NCI-H446 (cell line): ENCODE results near the gene PLA2G2D.

Experiments
- DNase-seq, 2 experiments: peaks; one replicate each; lab custom pipeline; 2025; lab: John Stamatoyannopoulos, UW

Gene PLA2G2D

GRCh38 chr1:20086800-20087199 lies 32.5 kb downstream of the PLA2G2D start:
- DNase-seq, result peak in 1 of 2 experiments; percentile 42

GRCh38 chr1:20083178-20083944 lies 36.0 kb downstream of the PLA2G2D start:
- DNase-seq, result no peak

- no peak for DNase-seq
Observed at GRCh38 chr1:20082772-20083171, 36.6 kb downstream of the PLA2G2D start.

- no peak for DNase-seq
Observed at GRCh38 chr1:20081353-20081810, 38.0 kb downstream of the PLA2G2D start.

DNA sequence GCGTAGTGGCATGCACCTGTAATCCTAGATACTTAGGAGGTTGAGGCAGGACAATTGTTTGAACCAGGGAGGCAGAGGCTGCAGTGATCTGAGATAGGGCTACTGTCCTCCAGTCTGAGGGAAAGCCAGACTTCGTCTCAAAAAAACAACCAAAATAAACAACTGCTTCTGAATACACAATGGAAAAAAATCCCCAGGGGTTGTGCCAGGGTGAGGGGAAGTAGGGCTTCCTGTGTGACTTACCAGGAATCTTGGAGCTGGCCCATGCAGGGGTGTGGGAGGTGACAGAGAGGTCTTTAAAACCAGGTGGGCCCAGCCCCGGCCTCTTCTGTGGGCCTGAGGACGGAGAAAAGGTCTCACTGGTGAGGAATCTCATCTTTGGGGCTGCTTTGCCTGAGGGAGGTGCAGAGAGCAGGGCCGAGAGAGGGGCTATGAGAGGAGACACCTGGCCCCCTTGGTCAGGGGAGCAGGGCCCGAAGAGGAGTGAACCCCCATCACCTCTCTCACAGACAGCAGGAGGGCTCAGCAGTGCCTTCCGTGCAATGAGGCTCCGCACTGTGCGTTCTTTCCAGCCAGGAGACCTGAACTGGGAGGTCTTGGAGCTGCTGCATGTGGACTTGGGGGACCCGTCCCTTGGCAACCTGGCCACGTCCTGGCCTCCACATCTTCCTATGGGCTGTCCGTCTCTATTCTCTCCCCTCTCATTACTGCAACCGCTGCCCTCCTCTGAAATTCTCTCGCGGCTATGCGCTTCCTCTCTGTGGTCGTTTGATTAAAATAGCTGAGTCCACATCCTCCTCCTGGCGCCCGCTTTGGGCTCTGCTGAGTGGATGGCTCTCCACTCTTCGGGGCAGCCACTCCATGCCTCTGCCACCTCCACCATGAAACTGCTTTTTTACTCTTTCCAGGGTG lies 38.6 kb downstream of the PLA2G2D start:
- DNase-seq, result no peak

DNA sequence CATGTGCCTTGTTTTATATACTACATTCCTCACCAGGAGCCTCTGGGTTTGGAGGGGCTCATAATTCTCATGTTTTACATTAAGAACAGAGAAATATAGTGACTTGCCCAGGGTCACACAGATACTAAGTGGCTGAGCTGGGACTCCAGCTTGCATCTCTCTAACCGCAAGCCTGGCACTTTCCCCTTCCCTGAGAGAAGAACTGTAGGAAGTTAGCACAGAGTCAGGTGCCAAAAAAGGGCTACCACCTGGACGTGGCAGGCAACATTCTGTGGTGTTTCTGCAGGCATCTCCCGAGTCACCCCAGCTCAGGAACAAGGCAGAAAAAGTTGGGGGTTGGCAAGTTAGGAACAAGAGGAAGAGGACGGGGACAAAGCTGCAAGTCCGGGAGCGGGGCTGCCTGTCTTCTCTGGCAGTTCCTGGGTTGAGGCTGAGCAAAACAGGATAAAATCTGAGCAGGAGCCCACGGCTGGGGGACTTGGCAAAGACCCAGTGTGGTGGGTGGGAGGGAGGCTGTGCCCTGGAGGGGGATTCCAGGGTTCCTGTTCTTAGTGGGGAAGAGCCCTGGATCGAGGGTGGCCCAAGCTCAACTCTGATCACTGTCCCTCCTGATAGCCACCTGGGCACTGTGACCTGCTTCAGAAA lies 39.6 kb downstream of the PLA2G2D start:
- no peak for DNase-seq

DNA sequence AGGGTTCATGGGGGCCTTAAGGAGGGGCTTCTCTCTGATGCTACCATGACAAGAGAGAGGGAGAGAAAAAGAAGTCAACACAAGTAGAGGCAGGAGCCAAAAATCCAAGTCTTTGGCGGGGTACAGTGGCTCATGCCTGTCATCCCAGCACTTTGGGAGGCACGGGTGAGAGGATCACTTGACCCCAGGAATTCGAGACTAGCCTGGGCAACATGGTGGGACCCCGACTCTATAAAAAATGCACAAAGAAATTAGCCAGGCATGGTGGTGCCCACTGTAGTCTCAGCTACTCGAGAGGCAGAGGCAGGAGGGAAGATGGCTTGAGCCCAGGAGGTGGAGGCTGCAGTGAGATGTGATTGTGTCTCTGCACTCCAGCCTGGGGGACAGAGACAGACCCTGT lies 40.6 kb downstream of the PLA2G2D start:
- no peak for DNase-seq

- DNase-seq, result no peak
Observed at GRCh38 chr1:20078171-20078651, 41.1 kb downstream of the PLA2G2D start.

GRCh38 chr1:20076710-20077461 lies 42.5 kb downstream of the PLA2G2D start:
- DNase-seq, result no peak

GRCh38 chr1:20076223-20076622 lies 43.1 kb downstream of the PLA2G2D start:
- no peak for DNase-seq

DNA sequence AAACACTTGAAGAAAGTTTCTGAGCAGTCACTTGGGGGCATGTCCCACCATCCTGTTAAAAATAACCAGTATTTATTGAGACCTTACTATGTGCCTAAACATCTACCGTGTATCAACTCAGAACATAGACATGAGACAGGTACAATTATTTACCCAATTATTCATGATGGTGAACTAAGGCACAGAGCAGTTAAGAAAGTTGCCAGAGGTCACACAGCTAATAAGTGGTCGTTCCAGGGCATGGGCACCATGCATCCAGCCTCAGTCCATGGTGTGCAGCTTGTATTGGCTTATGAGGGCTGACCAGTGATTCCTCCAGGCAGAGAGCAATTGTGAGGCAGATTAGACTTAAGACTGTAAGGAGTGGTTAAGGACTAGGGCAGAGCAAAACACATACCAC lies 44.0 kb downstream of the PLA2G2D start:
- no peak for DNase-seq

- DNase-seq, result no peak
Observed at GRCh38 chr1:20074725-20075171, 44.6 kb downstream of the PLA2G2D start.

DNA sequence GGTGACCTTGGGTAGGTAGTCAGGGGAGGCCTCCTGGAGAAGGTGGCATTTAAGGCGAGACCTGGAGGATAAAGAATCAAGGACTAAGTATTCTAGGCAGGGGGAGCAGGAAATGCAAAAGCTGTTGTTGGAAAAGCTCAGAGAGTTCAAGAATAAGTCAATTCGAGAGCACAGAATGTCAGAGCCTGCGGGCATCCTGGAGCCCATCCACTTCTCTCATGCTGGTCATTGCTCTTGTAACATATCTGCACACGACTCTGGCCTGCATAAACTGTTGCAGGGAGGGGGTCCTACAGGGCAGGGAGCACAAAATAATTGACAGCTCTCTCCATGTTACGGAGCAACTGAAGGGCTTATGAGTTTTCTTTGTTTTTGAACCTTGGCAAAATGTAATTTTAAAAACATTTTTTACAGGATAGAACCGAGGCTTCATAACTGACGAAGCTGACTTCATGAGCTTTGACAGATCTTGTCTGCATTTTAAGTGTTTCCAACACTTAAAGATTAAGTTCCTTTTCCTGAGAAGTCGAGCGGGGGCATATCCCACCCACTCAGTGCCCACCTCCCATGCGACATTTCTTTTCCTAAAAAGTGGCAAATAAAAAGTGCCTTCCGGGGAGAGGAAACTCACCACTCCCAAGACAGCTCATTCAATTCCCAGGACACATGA lies 45.1 kb downstream of the PLA2G2D start:
- no peak for DNase-seq

- no peak for DNase-seq
Observed at GRCh38 chr1:20073256-20073655, 46.1 kb downstream of the PLA2G2D start.

- DNase-seq, result no peak
Observed at GRCh38 chr1:20072771-20073170, 46.6 kb downstream of the PLA2G2D start.

DNA sequence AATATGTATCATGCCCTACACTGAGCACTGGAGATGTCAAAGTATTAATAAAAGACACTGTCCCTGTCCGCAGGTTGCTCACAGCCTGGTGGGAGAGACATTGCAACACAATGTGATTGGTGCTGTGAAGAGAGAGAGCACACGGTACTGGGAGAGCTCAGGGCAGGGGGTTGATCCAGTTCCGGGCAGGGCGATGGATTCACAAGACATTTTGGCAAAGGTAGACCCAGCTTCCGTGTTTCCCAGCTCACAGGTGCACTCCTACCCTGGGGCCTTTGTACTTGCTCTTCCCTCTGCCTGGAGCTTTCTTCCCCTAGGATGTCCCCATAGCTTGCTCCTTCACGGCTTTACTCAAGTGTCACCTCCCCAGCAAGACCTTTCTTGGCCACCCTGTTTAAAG lies 47.9 kb downstream of the PLA2G2D start:
- DNase-seq, result no peak

DNA sequence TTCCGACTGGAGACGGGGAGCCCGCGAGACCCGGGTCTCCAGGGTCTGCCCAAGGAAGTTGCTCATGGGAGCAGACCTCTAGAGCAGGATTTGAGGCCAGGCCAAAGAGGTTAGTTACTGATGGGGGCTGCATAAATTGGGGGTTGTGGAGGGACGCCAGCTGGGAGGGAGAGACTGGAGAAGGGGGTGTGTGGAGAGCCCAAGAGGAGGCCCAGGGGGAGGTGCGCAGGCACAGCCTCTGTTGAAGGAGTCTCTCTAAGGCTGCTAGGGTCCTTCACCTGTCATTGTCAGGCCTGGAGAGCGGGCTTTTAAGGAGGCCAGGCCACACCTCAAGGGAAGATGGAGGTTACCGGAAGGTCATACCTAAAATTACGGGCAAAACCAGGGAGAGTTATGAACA lies 49.0 kb downstream of the PLA2G2D start:
- no peak for DNase-seq

GRCh38 chr1:20069874-20070273 lies 49.5 kb downstream of the PLA2G2D start, which contains the start of gene PLA2G5:
Gene PLA2G5 (plus strand): TSS chr1:20070194. CDS start chr1:20084831, 14,637 bp downstream.
- DNase-seq, result no peak

DNA sequence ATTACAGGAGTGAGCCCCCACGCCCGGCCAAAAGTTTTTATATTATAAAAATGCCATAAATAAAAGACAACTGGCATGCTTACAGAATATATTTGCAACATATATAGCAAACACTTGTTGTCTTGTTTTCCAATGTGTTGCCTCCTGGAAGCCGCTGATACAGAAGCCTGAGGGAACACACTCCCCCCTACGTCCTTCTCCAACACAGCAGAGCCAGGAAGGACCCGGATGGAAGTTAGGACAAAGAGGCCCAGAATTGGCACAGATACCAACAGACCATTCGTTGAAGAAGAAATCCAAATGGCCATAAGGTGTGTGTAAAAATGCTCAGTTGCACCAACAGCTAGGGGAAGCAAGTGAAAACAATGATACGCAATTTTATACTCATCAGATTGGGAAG lies 50.6 kb downstream of the PLA2G2D start:
- no peak for DNase-seq

DNA sequence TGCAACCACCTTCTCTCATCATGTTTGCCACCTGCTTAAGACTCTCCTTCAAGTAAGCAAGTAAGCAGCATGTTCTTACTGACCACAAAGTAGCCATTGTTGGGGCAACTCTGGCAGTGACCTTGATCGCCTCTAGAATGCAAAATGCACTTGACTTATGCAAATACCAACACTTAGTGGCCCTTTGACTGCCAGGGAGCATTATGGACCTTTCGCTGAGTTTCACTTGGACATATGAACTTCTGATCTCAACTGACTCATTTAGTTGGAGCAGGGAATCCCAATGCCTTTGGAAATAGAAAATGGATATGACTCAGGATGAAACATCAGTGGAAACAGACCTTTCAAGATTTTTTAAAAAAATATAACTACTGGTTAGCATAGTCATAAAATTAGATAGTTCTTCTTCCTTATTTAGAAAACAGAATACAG lies 55.5 kb downstream of the PLA2G2D start:
- no peak for DNase-seq
